ENCODE data around the gene MTHFR.

DNA sequence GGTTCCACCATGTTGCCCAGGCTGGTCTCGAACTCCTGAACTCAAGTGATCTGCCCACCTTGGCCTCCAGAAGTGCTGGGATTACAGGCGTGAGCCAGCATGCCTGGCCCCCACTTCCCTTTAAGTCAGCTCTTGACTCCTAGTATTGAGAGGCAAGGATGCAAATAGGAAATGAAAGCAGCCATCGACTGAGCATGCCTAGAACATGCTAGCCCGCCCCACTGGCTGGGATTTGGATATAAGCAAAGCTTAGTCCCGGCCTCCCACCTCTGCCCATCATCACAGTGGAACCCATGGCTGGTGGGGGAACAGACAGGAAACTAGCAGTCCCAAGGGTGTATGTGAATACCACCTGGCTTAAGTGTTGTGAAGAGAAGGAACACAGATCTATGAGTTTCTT, 33.3 kb downstream of the MTHFR start:
- TF ChIP-seq, protein P1, sequence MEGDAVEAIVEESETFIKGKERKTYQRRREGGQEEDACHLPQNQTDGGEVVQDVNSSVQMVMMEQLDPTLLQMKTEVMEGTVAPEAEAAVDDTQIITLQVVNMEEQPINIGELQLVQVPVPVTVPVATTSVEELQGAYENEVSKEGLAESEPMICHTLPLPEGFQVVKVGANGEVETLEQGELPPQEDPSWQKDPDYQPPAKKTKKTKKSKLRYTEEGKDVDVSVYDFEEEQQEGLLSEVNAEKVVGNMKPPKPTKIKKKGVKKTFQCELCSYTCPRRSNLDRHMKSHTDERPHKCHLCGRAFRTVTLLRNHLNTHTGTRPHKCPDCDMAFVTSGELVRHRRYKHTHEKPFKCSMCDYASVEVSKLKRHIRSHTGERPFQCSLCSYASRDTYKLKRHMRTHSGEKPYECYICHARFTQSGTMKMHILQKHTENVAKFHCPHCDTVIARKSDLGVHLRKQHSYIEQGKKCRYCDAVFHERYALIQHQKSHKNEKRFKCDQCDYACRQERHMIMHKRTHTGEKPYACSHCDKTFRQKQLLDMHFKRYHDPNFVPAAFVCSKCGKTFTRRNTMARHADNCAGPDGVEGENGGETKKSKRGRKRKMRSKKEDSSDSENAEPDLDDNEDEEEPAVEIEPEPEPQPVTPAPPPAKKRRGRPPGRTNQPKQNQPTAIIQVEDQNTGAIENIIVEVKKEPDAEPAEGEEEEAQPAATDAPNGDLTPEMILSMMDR (IDR thresholded peaks at IDR 0.05; ENCODE audit: low read length): no peak
- no peak for TF ChIP-seq EZH2 (IDR thresholded peaks at IDR 0.05; ENCODE audit: borderline replicate concordance, low read length)
